HL-60 (cell line): ENCODE data around the gene ENKUR.

Experiments
- DNase-seq, 2 experiments: peaks; one replicate each; pipeline ENCODE4 v3.0.0-alpha.2; 2010 to 2020; ENCODE audit warnings: low read depth in 1 of 2, low spot score in 1 of 2
- H3K27ac ChIP-seq: fragments of 250-450 bp; sonication (Bioruptor Pico); replicated peaks from 2 replicates; pipeline ENCODE4 v1.5.1; 2020; ENCODE audit warnings: mild to moderate bottlenecking, moderate library complexity
- H3K27me3 ChIP-seq: fragments of 250-450 bp; sonication (Bioruptor Pico); 2 replicates; pipeline ENCODE4 v1.5.1; 2021; ENCODE audit warnings: mild to moderate bottlenecking, moderate library complexity; ENCODE audit not compliant: insufficient read depth, poor library complexity, severe bottlenecking
- H3K4me3 ChIP-seq: replicated peaks from 2 replicates; pipeline ENCODE4 v1.5.1; 2011; ENCODE audit warnings: mild to moderate bottlenecking, control low read depth, low read length; ENCODE audit not compliant: insufficient read depth
- CTCF ChIP-seq: IDR thresholded peaks from one replicate; pipeline ENCODE4 v1.5.1; 2011; ENCODE audit warnings: low read length, control low read depth, inconsistent platforms; ENCODE audit not compliant: insufficient read depth
- GABPA ChIP-seq: IDR thresholded peaks from 2 replicates; pipeline ENCODE4 v1.6.1; 2012; ENCODE audit warnings: low read depth
- POLR2AphosphoS5 ChIP-seq: IDR thresholded peaks from 2 replicates; pipeline ENCODE4 v1.6.1; 2012; ENCODE audit warnings: low read depth
- REST ChIP-seq: IDR thresholded peaks from 2 replicates; pipeline ENCODE4 v1.6.1; 2012; ENCODE audit warnings: low read depth; ENCODE audit not compliant: insufficient replicate concordance
- SPI1 ChIP-seq: IDR thresholded peaks from 2 replicates; pipeline ENCODE4 v1.6.1; 2012; ENCODE audit warnings: low read depth, mild to moderate bottlenecking, borderline replicate concordance

Gene ENKUR

DNA sequence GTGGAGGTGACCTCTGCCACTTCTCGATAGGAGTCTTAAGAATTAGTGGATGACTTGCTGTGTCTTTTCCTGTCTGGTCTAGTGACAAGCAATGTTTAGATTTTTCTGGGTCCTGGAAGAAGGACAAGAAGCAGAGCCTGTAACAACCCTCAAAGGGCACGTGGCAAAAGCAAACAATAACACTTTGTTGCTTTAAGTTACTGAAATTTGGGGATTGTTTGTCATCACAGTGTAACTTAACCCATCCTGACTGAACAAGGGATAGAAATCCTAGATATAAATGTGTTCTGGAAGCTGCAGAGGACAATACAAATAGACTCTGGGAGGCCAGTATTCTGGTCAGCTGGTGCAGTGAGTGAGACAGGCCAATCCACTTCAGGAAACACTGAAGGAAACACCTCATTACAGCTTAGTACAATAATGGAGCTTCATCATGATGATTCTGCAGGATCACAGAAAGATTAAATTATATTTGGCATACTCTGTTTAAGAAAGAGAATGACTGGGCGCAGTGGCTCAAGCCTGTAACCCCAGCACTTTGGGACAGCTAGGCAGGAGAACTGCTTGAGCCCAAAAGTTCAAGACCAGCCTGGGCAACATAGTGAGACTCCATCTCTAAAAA is 23.3 kb downstream of the ENKUR start:
- H3K27me3 ChIP-seq: no peaks in the 10 kb centered on the region
- TF ChIP-seq CTCF (no peak), SPI1 (no peak), REST (no peak), POLR2AphosphoS5 (no peak), GABPA (no peak)

DNA sequence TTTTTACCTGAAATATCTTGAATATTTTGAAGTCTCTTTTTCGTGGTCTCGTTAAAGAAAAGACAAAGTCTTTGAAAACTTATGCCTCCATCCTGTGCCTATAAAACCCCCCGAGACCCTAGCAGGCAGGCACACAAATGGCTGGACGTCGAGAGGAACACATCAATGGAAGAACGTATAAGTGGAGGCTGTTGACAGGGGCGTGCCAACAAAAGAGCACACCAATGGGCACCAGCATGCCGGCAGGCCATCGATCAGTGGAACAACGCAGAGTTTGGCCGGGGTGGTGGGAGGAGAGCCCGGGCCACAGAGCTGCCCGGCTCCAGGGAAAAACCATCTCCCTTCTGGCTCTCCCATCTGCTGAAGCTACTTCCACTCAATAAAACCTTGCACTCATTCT is 24.7 kb downstream of the ENKUR start:
- H3K27me3 ChIP-seq: no peaks in the 10 kb centered on the region
- no peak for DNase-seq
- TF ChIP-seq REST (no peak), GABPA (no peak), POLR2AphosphoS5 (no peak), CTCF (no peak)
- H3K4me3 ChIP-seq: no peak overlapping the region
- H3K27ac ChIP-seq: no peak overlapping the region

More for the DNA sequence above, 23.3 kb downstream of the ENKUR start:
- DNase-seq: no peak
- no peak overlapping the region for H3K27ac ChIP-seq
- H3K4me3 ChIP-seq: no peak overlapping the region

DNA sequence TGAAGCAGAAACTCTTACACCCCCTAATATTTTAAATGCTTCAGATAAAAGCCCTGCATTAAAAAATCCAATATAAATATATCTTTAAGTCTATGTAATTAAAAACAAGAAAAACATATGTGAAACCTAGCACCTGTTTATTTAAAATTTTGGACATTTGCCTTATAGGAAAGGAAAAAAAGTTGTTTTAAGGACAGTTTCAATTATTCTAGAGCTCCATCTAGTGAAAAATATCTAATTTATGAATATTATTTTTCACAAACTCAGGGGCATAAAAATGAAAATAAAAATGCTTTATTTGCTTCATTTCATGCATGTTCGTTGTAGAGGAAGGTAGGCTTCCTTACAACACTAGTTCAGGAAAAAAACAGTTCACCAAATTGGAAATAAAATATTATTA is 26.1 kb downstream of the ENKUR start:
- DNase-seq: no peak
- Histone ChIP-seq H3K27me3 (no peaks in the 10 kb centered on the region), H3K27ac (no peak overlapping the region), H3K4me3 (no peak overlapping the region)
- TF ChIP-seq CTCF (no peak), REST (no peak), SPI1 (no peak), GABPA (no peak), POLR2AphosphoS5 (no peak)
